Endodermal cell (in vitro differentiated cells): ENCODE results near the gene PLEKHM2. TPM values are rescaled to one million over a fixed set of nuclear protein-coding genes. Genes with fewer than 3 reads are reported as not detected.

ENCODE experiments used
- DNase-seq: peaks from one replicate; pipeline ENCODE4 v3.0.0-alpha.2; 2017
- H3K27ac ChIP-seq: 2 replicates; pipeline ENCODE4 v1.5.1; 2013; ENCODE audit warnings: mild to moderate bottlenecking, low read depth, low read length, moderate library complexity
- H3K27me3 ChIP-seq: 2 replicates; pipeline ENCODE4 v1.6.1; 2013; ENCODE audit warnings: mild to moderate bottlenecking, low read length, moderate library complexity; ENCODE audit not compliant: insufficient read depth, control insufficient read depth, poor library complexity, severe bottlenecking
- H3K36me3 ChIP-seq: 2 replicates; pipeline ENCODE4 v1.7.0; 2013; ENCODE audit warnings: mild to moderate bottlenecking, low read length, moderate library complexity; ENCODE audit not compliant: control insufficient read depth, insufficient read depth
- H3K4me1 ChIP-seq: one replicate; pipeline ENCODE4 v1.7.0; 2013; ENCODE audit warnings: low read length; ENCODE audit not compliant: control insufficient read depth, insufficient read depth
- H3K4me3 ChIP-seq: 2 replicates; pipeline ENCODE4 v1.5.1; 2013; ENCODE audit warnings: mild to moderate bottlenecking, low read length, moderate library complexity
- H3K9ac ChIP-seq: 2 replicates; pipeline ENCODE4 v1.6.1; 2013; ENCODE audit warnings: mild to moderate bottlenecking, low read length, moderate library complexity; ENCODE audit not compliant: poor library complexity, severe bottlenecking; ENCODE audit errors: extremely low read depth
- H3K9me3 ChIP-seq: 2 replicates; pipeline ENCODE4 v1.6.1; 2013; ENCODE audit warnings: mild to moderate bottlenecking, low read length, moderate library complexity; ENCODE audit not compliant: control insufficient read depth
- H3K27ac Mint-ChIP-seq: 2 replicates; pipeline ENCODE4 v1.8.0; 2020; ENCODE audit warnings: mixed read lengths
- H3K27me3 Mint-ChIP-seq: 2 replicates; pipeline ENCODE4 v1.8.0; 2021; ENCODE audit warnings: mild to moderate bottlenecking, mixed read lengths; ENCODE audit not compliant: insufficient read depth
- H3K36me3 Mint-ChIP-seq: 2 replicates; pipeline ENCODE4 v1.8.0; 2020; ENCODE audit warnings: low read depth, mixed read lengths
- H3K4me1 Mint-ChIP-seq: 2 replicates; pipeline ENCODE4 v1.8.0; 2020; ENCODE audit warnings: mixed read lengths
- H3K4me3 Mint-ChIP-seq: 2 replicates; pipeline ENCODE4 v1.8.0; 2020; ENCODE audit warnings: mild to moderate bottlenecking, moderate library complexity, mixed read lengths
- H3K9me3 Mint-ChIP-seq: 2 replicates; pipeline ENCODE4 v1.8.0; 2020; ENCODE audit warnings: mild to moderate bottlenecking, mixed read lengths
- CTCF ChIP-seq: fragments of 200-600 bp; sonication (generic); conservative IDR thresholded peaks from 2 replicates; pipeline ENCODE4 v1.5.0; 2021; ENCODE audit warnings: antibody characterized with exemption, mild to moderate bottlenecking
- WGBS, 2 experiments: methylation state at CpG; one replicate each; pipeline versions ENCODE4 v1.1.5 to v1.1.7; 2013; ENCODE audit warnings: missing lambda C conversion rate in 2 of 2, mixed read lengths in 1 of 2; ENCODE audit not compliant: insufficient coverage in 1 of 2, insufficient read length in 1 of 2; 5-methylcytosine and 5-hydroxymethylcytosine counted together
- total RNA-seq, 2 donors: library from RNA; stranded (reverse); fragmentation: NEBNext Ultra II Directional in 1 of 2; extraction: Animal tissue kit (Norgen Biotek cat#: 25700) in 1 of 2; gene quantifications; 2 replicates in 1 of 2; 3 replicates in 1 of 2; pipeline ENCODE4 v1.2.1, GENCODE V29; 2021

PLEKHM2 gene
- total RNA-seq, 2 donors from 2014 or later: 46.9 to 50.4 TPM

GRCh38 chr1:15768388-15768787 is 84.3 kb downstream of the PLEKHM2 start:
- Mint-ChIP-seq H3K27ac (no peak overlapping the region), H3K36me3 (peaks cover 60% of the 10 kb centered on the region), H3K4me3 (no peak overlapping the region), H3K9me3 (no peaks in the 10 kb centered on the region), H3K27me3 (no peaks in the 10 kb centered on the region), H3K4me1 (peaks cover 6% of the 10 kb centered on the region)
- H3K4me3 ChIP-seq: no peak overlapping the region
- H3K4me1 ChIP-seq: no peaks in the 10 kb centered on the region
- H3K9me3 ChIP-seq: no peaks in the 10 kb centered on the region
- no peak for TF ChIP-seq CTCF
- 92 to 95% methylated on average over 4 to 7 of the region's 7 CpGs for WGBS, 2 experiments
- peaks cover 82% of the 10 kb centered on the region for H3K36me3 ChIP-seq
- no peak overlapping the region for H3K27ac ChIP-seq
- DNase-seq: no peak
- no peak overlapping the region for H3K9ac ChIP-seq
- H3K27me3 ChIP-seq: no peaks in the 10 kb centered on the region

- Mint-ChIP-seq H3K27ac (no peak overlapping the region), H3K36me3 (peaks cover 60% of the 10 kb centered on the region), H3K27me3 (no peaks in the 10 kb centered on the region), H3K9me3 (no peaks in the 10 kb centered on the region), H3K4me3 (no peak overlapping the region), H3K4me1 (no peaks in the 10 kb centered on the region)
- no peaks in the 10 kb centered on the region for H3K4me1 ChIP-seq
- H3K36me3 ChIP-seq: peaks cover 80% of the 10 kb centered on the region
- H3K9me3 ChIP-seq: no peaks in the 10 kb centered on the region
- no peak overlapping the region for H3K27ac ChIP-seq
- no peak for DNase-seq
- H3K4me3 ChIP-seq: no peak overlapping the region
- H3K9ac ChIP-seq: no peak overlapping the region
- no peaks in the 10 kb centered on the region for H3K27me3 ChIP-seq
- no peak for TF ChIP-seq CTCF
- 95 to 97% methylated on average over 10 to 14 of the region's 14 CpGs for WGBS, 2 experiments
Observed at GRCh38 chr1:15770313-15770962, 86.3 kb downstream of the PLEKHM2 start.

- Histone ChIP-seq H3K4me3 (no peak overlapping the region), H3K4me1 (no peaks in the 10 kb centered on the region), H3K27me3 (no peaks in the 10 kb centered on the region), H3K36me3 (peaks cover 81% of the 10 kb centered on the region), H3K9me3 (no peaks in the 10 kb centered on the region), H3K9ac (no peak overlapping the region), H3K27ac (no peak overlapping the region)
- no peaks in the 10 kb centered on the region for H3K9me3 Mint-ChIP-seq
- TF ChIP-seq CTCF: no peak
- DNase-seq: no peak
- no peaks in the 10 kb centered on the region for H3K27me3 Mint-ChIP-seq
- H3K4me1 Mint-ChIP-seq: no peaks in the 10 kb centered on the region
- WGBS, 2 experiments: 92 to 93% methylated on average over 4 to 6 of the region's 6 CpGs
- H3K36me3 Mint-ChIP-seq: peaks cover 65% of the 10 kb centered on the region
- H3K4me3 Mint-ChIP-seq: no peak overlapping the region
- peak overlapping the region; percentile 74 for H3K27ac Mint-ChIP-seq
Observed at GRCh38 chr1:15771836-15772515, 87.9 kb downstream of the PLEKHM2 start.
